GM18511 (cell line): ENCODE measurements around the gene KCNG2.

Source experiments
- ATAC-seq: cut with Tn5 transposase; IDR thresholded peaks from one replicate; pipeline ENCODE4 v1.9.1; 2021; ENCODE audit warnings: mild to moderate bottlenecking, moderate library complexity; ENCODE audit not compliant: unreplicated experiment

Gene KCNG2

DNA sequence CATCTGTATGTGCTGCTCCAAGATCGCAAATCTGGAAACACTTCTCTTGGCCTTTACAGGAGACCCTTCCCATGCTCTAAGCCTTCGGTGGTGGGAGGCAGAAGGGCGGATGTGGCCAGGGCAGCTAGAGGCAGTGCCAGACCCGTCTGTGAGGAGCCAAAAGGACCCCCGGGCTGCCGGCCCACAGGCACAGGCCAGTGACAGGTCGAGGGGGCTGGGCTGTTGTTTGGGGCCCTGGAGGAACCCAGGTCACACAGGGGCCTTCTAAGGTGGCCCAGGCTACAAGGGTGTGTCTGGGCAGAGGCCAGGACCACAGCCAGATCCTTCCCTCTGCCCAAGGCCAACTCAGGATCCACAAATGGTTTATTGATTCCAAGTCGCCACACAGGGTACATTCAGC, 104.3 kb downstream of the KCNG2 start:
- ATAC-seq: no peak

DNA sequence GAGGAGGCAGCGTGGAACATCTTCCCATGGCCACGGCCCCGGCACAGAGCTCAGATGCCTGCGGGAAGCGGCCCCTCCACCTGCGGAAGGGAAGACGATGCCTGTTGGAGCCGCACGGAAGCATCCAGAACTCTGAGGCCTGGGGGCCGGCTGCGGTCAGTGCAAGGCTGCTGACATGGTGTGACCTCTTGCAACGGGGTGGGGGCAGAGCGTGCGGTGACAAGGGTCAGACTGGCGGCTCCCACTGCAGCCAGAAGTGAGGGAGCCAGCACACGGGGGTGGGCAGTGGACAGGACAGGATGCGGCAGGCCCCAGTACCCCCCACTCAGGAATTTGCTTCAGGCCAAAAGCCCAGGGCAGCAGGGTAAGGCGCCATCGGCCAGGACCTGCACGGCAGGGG, 104.9 kb downstream of the KCNG2 start:
- no peak for ATAC-seq

DNA sequence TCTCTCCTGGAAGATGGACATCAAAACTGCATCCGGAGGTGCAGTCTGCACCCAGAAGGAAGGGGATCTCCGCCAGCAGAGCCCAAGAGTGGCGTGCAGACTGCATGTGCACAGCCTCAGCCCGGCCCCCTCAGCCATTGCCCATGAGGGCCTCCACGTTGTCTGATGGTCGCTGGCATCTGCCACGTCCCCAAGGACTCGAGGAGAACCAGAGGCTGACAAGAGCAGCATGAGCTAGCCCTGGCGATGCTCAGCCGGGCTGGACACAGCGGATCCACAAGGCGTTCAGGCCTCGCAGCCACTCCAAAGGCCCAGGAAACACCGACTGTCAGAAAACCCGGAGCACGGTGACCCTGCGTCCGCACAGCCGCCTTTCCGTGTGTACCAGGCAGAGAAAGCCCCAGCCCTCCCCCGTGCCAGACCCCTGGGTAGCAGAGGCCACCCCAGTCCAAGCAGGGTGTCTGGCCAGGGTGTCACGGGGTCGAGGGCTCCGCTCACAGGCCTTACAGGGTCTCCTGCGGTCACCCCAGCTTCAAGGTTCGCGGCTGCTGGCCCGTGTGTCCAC, 105.4 kb downstream of the KCNG2 start:
- ATAC-seq: no peak

DNA sequence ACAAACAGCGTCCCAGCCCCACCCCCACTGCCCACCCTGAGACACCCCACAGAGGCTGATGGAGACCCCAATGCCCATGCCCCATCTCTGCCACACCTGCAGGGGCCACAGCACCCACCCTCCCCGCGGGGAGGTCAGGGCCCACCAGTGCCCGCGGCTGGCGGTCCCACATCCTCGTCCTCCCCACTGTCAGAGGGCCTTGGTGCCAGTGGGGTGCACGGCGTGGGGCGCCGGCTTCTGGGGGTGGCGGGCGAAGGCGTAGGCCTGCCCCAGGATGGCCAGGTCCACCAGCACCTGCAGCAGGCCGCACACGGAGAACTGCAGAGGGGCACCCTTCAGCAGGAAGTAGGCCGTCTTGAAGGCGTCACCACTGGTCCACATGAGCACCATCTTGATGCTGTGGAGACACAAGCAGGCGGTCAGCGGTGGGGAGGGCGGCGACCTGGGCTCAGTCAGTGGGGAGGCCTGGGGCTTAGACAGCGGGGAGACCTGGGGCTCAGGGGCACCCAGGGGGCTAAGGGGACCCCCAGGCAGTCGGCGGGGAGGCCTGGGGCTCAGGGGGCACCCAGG, 106.1 kb downstream of the KCNG2 start:
- no peak for ATAC-seq

DNA sequence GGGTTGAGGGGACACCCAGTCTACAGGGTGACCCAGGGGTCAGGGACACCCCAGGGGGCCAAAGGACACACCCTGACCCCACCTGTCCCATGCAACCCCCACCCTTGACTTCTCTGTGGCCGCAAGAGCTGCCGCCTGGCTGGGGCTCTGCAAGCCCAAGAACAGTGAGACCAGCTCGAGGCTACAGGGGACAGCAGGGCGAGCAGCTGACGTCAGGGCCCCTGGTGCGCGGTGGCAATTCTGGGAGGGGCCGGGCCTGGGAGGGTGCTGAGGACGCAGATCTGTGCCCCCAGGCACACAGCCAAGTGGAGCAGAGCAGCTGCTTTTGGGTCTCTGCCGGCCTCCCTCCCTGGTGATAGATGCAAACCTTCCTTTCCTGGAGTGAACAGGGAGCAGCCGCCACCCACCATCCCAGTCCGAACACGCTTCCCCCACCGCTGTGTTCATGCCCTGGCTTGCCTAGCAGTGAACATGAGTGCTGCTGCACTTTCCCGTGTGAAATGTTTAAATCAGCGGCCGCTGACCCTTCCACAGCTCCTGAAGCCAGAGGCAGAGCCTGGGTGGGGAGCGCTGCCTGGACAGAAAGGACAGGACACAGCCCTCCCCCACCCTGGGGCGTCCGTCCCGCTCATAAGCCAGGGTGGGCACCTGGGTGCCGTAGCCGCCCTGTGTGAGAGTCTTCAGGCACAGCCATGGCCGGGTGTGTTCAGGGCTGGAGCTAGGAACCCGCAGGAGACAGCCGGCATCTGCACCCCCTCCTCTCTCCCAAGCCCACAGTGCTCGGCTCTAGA, 106.8 kb downstream of the KCNG2 start:
- ATAC-seq: no peak

- no peak for ATAC-seq
Observed at GRCh38 chr18:79905389-79905911, 107.7 kb downstream of the KCNG2 start.

DNA sequence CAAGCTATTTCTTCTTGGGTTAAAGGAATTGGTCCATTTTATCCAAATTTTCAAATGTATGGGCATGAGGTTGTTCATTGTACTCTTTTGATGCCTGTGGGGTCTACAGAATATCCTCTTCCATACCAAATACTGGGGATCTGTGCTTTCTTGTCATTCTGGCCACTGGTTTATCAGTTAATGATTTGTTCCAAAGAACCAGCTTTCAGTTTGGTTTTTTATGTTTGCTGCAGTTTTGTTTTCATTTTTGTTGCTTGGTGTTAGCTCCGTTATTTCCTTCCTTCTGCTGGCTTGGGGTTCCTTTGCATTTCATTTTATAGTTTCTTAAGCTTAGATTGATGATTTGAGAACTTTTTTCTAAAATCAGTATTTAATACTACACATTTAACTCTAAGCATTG, 108.3 kb downstream of the KCNG2 start:
- no peak for ATAC-seq

GRCh38 chr18:79906706-79907105, 109.0 kb downstream of the KCNG2 start:
- ATAC-seq: no peak

DNA sequence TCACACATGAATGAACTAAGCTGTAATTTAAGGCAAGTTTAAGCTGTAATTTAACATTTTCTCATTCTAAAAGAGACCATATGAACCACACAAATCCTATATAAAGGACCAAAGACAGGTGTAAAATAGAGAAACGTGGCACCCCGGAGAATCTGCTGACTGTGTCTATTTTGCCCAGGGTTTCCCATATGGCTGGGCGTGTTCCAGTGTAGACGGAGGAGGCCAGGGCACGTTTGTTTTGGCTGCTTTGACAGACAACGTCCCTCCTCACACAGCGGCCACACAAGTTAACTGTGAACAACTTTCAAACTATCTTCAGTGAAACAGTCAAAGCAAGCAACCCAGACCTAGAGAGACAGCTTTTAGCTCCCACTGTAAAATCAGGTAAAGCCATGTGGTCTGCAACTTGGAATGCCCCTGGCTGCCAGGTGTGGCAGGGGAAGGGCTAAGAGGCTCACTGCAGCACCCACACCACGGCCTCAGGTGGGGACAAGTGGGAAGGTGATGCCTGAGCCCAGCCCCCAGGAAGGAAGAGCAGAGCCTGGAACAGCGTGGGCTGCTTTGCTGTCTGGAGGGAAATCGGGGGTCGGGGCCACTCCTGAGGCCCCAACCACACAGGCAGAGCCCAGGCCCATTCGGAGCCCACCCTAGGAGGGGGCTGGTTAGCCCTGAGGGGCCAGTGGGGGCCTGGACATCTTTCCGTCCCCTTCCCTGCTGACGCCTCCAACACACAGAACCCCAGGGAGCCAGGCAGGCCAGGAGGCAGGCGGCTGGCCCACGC, 113.0 kb downstream of the KCNG2 start:
- no peak for ATAC-seq

DNA sequence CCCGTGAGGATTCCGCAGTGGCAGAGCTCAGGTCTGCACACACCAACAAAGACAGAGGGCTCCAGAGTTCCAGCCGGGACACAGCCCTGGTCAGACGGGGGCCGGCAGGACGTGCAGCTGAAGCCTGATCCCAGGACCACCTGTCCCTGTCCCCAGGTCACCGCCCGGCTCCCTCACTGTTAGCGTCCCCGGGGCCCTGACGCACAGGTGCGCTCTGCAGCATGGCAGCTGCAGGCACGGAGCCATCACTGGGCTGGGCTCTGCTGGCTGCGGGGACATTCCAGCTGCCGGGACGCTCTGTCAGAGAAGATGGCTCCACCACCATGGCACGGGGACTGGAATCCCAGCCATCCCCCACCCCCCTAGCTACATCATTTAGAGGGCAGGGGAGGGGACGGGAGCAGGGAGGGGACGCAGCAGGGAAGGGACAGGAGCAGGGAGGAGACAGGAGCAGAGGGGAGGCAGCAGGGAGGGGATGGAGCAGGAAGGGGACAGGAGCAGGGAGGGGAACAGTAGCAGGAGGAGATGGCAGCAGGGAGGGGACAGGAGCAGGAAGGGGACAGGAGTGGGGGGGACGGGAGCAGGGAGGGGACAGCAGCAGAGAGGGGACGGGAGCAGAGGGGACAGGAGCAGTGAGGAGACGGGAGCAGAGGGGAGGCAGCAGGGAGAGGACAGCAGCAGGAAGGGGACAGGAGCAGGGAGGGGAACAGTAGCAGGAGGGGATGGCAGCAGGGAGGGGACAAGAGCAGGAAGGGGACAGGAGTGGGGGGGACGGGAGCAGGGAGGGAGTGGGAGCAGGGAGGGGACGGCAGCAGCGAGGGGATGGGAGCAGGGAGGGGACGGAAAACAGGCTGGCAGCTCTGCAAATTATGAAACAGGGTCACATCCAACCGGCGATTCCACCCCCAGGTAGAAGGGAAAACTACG, 113.9 kb downstream of the KCNG2 start:
- ATAC-seq: no peak

DNA sequence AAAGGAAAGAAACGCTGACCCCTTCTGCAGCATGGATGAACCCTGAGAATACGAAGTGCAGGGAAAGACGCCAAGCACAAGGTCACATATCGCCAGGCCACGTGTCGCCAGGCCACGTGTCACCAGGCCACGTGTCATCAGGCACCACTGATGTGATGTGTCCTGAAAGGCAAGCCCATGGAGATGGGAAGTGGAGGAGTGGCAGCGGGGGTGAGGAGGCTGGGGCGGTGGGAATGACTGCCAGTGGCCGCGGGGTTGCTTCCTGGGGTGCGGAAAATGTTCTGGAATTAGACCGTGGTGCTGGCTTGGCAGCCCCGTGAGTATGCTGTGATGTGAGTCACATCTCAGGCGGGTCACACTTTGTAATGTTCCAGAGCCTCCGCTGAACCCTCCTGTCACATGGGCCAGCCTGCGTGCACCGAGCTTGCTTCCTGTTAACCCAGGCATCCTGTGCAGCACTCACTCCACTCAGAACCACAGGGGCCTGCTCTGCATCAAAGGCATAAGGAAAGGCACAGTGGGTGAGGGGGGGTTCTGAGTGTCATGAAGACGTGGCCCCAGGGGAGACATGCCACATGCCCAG, 114.8 kb downstream of the KCNG2 start:
- no peak for ATAC-seq

GRCh38 chr18:79912994-79913831, 115.5 kb downstream of the KCNG2 start:
- ATAC-seq: no peak

- ATAC-seq: no peak
Observed at GRCh38 chr18:79914614-79915160, 116.9 kb downstream of the KCNG2 start.

DNA sequence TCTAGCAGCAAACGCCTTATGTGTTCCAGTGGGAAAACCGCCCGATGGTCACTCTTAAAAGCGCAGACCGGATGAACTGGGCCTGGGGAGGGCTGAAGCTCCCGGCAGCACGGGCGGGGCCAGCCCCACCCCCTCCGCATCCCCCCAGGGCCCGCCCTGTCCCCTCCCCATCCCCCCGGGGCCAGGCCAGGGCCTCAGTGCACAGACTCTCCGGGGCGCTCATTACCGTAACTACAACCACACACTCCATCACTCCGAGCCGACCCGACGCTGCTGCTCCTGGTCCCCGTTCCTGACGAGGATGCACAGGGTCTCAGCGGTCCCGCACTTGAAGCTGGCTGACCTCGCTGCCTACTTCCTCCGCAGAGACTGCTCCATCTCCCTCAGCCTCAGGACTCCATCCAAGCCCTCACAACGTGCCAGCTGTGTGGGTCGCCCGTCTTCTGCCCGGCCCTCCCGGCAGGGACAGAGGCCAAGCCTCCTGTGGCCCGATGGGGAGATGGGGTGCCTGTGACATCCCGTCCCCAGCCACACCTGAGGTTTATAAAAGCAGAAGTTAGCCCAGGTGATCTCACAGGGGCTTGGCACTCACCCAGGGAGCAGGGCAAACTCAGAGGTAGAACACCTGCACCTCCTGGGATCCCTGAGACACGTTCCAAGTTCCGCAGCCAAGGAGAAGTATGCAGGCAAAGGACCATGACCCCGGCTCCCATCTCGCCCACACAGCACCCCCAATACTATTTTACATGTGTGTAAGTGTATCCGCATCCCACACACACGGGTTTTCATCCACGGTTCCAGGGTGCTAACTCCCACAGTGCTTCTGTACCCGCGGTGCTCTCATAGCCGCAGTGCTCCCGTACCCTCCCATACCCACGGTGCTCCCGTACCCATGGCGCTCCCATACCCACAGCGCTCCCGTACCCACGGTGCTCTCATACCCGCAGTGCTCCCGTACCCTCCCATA, 117.7 kb downstream of the KCNG2 start:
- ATAC-seq: no peak

GRCh38 chr18:79916128-79916494, 118.4 kb downstream of the KCNG2 start:
- no peak for ATAC-seq

DNA sequence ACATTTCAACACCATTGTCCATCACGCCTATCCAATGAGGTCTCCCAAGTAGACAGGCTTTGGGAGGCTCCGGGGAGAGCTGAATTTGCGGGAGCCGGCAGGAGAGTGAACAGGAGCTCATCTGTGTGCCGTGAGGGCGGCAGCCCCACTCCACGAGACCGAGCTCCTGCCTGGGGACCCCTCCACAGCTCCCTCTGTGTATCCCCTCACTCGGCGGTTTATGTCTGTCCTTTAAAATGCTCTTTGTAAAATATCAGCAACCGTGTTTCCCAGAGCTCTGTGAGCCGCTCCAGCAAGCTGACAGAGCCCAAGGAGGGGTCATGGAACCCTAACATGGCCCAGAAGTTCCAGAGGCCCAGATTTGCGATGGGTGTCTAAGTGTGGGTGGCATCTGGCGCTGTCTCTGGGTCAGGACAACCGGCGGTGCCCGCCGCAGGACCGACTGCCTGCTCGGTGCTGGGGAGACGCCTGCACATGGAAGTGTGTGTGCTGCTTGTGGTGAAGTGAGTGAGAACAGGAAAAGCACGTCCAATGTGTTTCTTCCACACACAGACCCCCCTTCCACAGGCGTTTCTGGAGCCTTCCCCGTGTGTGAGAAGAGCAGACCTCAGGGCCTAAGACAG, 118.9 kb downstream of the KCNG2 start:
- no peak for ATAC-seq

DNA sequence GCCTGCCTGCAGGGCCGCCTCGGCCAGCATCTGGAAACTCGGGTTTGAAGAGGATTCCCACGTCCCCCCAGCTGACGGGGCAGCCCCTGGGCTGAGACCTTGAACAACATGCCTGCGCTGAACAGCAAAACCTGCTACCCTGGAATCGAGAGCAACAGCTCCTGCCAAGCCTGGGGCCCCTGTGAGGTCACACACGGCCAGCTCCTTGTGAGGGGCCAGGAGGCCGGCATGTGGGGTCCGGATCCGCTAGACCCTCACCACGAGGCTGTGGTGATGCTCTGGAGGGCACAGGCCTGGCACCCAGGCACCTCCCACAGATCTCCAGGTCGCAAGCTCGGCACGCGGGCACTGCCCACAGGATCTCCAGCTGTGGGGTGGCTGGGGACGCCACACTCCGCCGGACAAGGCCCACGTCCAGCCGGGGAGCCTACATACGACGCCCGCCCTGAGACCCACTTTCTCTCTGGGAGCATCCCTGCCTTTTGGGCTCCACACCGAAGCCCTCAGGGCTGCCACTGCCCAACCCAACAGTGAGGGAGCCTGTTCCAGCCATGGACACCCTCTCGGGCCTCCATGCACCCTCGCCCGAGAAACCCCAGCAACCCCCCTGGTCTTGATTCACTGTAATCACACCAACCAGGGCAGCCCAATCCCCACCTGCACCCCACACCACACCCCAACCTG, 119.6 kb downstream of the KCNG2 start:
- ATAC-seq: no peak
